GM23338 (cell line): ENCODE data around the gene NPM3.

ENCODE experiments used
- CREB1 ChIP-seq: fragments of 250-450 bp; sonication (Bioruptor Pico); IDR thresholded peaks from 2 replicates; pipeline ENCODE4 v1.5.0; 2020; ENCODE audit warnings: low read depth, mild to moderate bottlenecking, moderate library complexity
- EZH2 ChIP-seq: fragments of 200-600 bp; sonication (generic); IDR thresholded peaks from one replicate; pipeline ENCODE4 v1.8.0; 2017; ENCODE audit warnings: antibody characterized with exemption, mild to moderate bottlenecking, low read depth; ENCODE audit not compliant: unreplicated experiment
- EZH2phosphoT487 ChIP-seq: fragments of 200-600 bp; sonication (generic); IDR thresholded peaks from one replicate; pipeline ENCODE4 v1.8.1; 2018; ENCODE audit warnings: antibody characterized with exemption; ENCODE audit not compliant: unreplicated experiment
- JUNB ChIP-seq: IDR thresholded peaks from one replicate; pipeline ENCODE4 v1.6.1; 2016; ENCODE audit warnings: antibody characterized with exemption; ENCODE audit not compliant: unreplicated experiment
- NANOG ChIP-seq: IDR thresholded peaks from 2 replicates; pipeline ENCODE4 v1.6.1; 2016; ENCODE audit warnings: antibody characterized with exemption, borderline replicate concordance
- POLR2AphosphoS5 ChIP-seq: IDR thresholded peaks from 2 replicates; pipeline ENCODE4 v1.6.1; 2016; ENCODE audit warnings: antibody characterized with exemption, low read depth
- STAT1 ChIP-seq: IDR thresholded peaks from one replicate; pipeline ENCODE4 v1.6.1; 2016; ENCODE audit warnings: antibody characterized with exemption; ENCODE audit not compliant: unreplicated experiment
- ZNF114 ChIP-seq: fragments of 250-450 bp; sonication (Bioruptor Pico); IDR thresholded peaks from 2 replicates; pipeline ENCODE4 v1.5.0; 2020; ENCODE audit warnings: mild to moderate bottlenecking, moderate library complexity
- ZNF331 ChIP-seq: fragments of 250-450 bp; sonication (Bioruptor Pico); IDR thresholded peaks from 2 replicates; pipeline ENCODE4 v1.5.0; 2020; ENCODE audit warnings: low read depth, mild to moderate bottlenecking, moderate library complexity
- TF ChIP-seq, protein P1 (sequence below), 2 experiments: fragments of 200-600 bp in 1 of 2; sonication (generic) in 1 of 2; conservative IDR thresholded peaks; 2 replicates each; pipeline versions ENCODE4 v1.5.1 to v1.6.1; 2016 to 2017; ENCODE audit warnings: antibody characterized with exemption in 2 of 2, low read depth in 2 of 2, mild to moderate bottlenecking in 2 of 2, moderate library complexity in 1 of 2
- TF ChIP-seq, protein P2 (sequence below): IDR thresholded peaks from one replicate; pipeline ENCODE4 v1.6.1; 2018; ENCODE audit warnings: antibody characterized with exemption; ENCODE audit not compliant: unreplicated experiment

DNA sequence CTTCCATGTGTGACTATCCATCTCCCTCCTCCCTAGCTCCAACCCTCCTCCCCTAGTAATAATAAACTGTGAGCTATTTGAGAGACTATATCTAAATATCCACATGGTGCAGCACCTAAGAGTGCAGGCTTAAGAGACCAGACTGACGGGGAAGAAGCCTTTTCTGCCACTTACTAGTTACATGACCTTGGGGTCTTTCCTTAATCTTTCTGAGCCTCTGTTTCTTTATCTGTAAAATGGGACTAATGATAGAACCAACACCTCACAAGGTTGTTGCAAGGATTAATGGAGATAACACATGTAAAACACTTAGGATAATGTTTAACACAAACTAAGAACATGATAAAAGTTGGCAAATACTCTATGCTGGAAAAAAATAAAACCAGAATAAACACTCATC is 51.1 kb downstream of the NPM3 start:
- TF ChIP-seq, protein P1, sequence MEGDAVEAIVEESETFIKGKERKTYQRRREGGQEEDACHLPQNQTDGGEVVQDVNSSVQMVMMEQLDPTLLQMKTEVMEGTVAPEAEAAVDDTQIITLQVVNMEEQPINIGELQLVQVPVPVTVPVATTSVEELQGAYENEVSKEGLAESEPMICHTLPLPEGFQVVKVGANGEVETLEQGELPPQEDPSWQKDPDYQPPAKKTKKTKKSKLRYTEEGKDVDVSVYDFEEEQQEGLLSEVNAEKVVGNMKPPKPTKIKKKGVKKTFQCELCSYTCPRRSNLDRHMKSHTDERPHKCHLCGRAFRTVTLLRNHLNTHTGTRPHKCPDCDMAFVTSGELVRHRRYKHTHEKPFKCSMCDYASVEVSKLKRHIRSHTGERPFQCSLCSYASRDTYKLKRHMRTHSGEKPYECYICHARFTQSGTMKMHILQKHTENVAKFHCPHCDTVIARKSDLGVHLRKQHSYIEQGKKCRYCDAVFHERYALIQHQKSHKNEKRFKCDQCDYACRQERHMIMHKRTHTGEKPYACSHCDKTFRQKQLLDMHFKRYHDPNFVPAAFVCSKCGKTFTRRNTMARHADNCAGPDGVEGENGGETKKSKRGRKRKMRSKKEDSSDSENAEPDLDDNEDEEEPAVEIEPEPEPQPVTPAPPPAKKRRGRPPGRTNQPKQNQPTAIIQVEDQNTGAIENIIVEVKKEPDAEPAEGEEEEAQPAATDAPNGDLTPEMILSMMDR (conservative IDR thresholded peaks at IDR 0.05; ENCODE audit: low read depth in 2 of 2), result no peak
- TF ChIP-seq, protein P2, sequence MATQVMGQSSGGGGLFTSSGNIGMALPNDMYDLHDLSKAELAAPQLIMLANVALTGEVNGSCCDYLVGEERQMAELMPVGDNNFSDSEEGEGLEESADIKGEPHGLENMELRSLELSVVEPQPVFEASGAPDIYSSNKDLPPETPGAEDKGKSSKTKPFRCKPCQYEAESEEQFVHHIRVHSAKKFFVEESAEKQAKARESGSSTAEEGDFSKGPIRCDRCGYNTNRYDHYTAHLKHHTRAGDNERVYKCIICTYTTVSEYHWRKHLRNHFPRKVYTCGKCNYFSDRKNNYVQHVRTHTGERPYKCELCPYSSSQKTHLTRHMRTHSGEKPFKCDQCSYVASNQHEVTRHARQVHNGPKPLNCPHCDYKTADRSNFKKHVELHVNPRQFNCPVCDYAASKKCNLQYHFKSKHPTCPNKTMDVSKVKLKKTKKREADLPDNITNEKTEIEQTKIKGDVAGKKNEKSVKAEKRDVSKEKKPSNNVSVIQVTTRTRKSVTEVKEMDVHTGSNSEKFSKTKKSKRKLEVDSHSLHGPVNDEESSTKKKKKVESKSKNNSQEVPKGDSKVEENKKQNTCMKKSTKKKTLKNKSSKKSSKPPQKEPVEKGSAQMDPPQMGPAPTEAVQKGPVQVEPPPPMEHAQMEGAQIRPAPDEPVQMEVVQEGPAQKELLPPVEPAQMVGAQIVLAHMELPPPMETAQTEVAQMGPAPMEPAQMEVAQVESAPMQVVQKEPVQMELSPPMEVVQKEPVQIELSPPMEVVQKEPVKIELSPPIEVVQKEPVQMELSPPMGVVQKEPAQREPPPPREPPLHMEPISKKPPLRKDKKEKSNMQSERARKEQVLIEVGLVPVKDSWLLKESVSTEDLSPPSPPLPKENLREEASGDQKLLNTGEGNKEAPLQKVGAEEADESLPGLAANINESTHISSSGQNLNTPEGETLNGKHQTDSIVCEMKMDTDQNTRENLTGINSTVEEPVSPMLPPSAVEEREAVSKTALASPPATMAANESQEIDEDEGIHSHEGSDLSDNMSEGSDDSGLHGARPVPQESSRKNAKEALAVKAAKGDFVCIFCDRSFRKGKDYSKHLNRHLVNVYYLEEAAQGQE, result no peak
- TF ChIP-seq EZH2 (no peak), STAT1 (no peak), POLR2AphosphoS5 (no peak), CREB1 (CRISPR knock-in tag) (no peak), EZH2phosphoT487 (no peak), ZNF331 (CRISPR knock-in tag) (no peak), JUNB (no peak), NANOG (no peak), ZNF114 (CRISPR knock-in tag) (no peak)
